Measurements from ENCODE around the gene LSM7. TPM values are rescaled to one million over a fixed set of nuclear protein-coding genes. Genes with fewer than 3 reads are reported as not detected.

The LSM7 gene
- total RNA-seq, 4 donors from 2014 or later = 70.0 to 109 (median 77.5) TPM

DNA sequence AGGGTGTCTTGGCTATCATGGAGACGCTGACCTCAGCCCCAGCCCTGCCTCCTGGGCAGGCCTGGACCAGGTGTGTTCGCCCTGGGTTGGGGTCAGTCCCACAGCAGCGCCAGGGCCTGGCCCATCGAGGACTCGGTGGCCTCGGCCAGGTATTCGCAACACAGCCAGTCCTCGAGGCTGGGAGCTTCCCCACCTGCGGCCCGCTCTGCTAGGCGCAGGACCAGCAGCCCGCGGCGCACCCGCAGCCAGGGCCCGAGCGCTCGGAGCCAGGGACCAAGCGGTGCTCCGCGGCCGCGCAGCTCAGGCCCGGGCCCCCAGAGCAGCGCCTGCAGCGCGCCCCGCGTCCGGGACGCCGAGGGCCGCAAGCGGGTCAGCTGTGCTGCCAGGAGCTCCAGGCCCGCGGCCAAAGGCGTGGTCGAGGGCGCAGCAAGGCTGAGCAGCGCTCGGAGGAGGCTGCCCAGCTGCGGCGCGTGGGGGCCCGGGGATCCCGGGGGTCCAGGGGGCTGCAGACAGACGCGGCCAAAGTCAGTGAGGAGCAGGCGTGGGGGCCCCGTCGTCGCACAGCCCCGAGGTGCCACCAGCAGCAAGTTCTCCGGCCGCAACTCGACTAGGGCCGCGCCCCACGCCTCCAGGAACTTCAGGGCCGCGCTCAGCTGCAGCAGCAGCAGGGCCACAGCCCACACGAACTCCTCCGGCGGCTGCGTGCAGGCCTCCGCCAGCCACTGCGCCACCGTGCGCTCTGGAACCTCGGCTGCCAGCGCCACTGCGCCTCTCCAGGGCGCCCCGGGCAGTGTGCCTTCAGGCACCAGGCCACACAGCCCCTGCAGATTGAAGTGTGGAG, 52.6 kb downstream of the LSM7 start:
- in situ Hi-C loops (cut with MboI; ENCODE audit: low sequenced_read_pairs in 4 of 4) (loop anchor here (5.0 to 25.0 kb wide), 2 partner anchors 39 to 111 kb away; partner anchors contain the start of genes PLEKHJ1 (in 1 of the 4) and SF3A2 (in 1 of the 4)), intact Hi-C loops (cut with DNase I; ENCODE audit: low total_unique reads) (loop anchor here (5.0 kb wide), 1 partner anchor 41 kb away; no protein-coding TSS in a partner anchor)
- peak in 1 of 2 donors; percentile 53 for DNase-seq
- H3K4me3 ChIP-seq = peak overlapping the region in 1 of 4 donors; percentile 9
- H3K27me3 ChIP-seq = no peaks in the 10 kb centered on the region
- TF ChIP-seq, protein P1, sequence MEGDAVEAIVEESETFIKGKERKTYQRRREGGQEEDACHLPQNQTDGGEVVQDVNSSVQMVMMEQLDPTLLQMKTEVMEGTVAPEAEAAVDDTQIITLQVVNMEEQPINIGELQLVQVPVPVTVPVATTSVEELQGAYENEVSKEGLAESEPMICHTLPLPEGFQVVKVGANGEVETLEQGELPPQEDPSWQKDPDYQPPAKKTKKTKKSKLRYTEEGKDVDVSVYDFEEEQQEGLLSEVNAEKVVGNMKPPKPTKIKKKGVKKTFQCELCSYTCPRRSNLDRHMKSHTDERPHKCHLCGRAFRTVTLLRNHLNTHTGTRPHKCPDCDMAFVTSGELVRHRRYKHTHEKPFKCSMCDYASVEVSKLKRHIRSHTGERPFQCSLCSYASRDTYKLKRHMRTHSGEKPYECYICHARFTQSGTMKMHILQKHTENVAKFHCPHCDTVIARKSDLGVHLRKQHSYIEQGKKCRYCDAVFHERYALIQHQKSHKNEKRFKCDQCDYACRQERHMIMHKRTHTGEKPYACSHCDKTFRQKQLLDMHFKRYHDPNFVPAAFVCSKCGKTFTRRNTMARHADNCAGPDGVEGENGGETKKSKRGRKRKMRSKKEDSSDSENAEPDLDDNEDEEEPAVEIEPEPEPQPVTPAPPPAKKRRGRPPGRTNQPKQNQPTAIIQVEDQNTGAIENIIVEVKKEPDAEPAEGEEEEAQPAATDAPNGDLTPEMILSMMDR (IDR thresholded peaks at IDR 0.05 in 4 of 5, conservative IDR thresholded peaks at IDR 0.05 in 1 of 5) = no peak
- TF ChIP-seq POLR2A (IDR thresholded peaks at IDR 0.05) = no peak
- peaks cover 0 to 19% of the 10 kb centered on the region in 2 donors for H3K36me3 ChIP-seq
- no peaks in the 10 kb centered on the region for H3K9me3 ChIP-seq
- no peak for ATAC-seq
- peaks cover 36 to 43% of the 10 kb centered on the region in 2 donors for H3K4me1 ChIP-seq
- peak overlapping the region; percentile 35 to 65 (median 54) for H3K27ac ChIP-seq

DNA sequence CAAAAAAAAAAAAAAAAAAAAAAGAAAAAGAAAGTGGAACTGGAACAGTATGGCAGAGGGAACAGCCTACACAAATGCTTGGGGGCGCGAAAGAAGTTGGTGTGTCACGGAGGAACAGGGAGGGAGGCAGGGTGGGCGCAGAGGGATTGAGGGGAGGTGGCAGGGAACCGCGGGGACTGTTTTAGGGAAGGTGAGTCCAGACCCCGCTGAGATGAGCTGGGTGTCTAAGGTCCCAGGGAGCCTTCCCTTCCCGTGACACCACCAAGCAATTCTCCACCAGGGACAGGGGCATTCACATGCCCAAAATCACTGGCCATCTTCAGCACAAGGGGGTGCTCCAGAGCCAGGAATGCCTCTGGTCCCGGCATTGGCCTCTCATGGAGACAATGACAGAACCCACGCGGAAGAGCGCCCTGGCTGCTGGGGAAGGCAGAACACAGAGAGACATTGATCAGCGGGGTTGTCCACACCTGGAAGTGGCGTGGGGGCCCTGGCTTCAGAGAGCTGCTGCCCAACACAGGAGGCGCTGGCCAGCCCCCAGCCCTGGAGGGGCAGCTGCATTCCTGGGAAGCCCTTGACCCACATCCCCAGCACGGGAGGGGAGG, 53.4 kb downstream of the LSM7 start:
- DNase-seq (peak in 1 of 2 donors; percentile 73), ATAC-seq (peak in 1 of 2 donors; percentile 28)
- Histone ChIP-seq H3K4me3 (no peak overlapping the region), H3K9me3 (no peaks in the 10 kb centered on the region), H3K4me1 (peaks cover 36 to 43% of the 10 kb centered on the region in 2 donors), H3K27ac (peak overlapping the region; percentile 35 to 65 (median 54)), H3K27me3 (no peaks in the 10 kb centered on the region), H3K36me3 (peaks cover 0 to 19% of the 10 kb centered on the region in 2 donors)
- in situ Hi-C loops (cut with MboI; ENCODE audit: low sequenced_read_pairs in 4 of 4) (loop anchor here (5.0 to 25.0 kb wide), 2 partner anchors 38 to 112 kb away; partner anchors contain the start of genes PLEKHJ1 (in 1 of the 4) and SF3A2 (in 1 of the 4)), intact Hi-C loops (cut with DNase I; ENCODE audit: low total_unique reads) (loop anchor here (5.0 kb wide), 3 partner anchors 42 to 117 kb away; partner anchors contain the start of genes LSM7 and SPPL2B)
- TF ChIP-seq, protein P1 (IDR thresholded peaks at IDR 0.05 in 4 of 5, conservative IDR thresholded peaks at IDR 0.05 in 1 of 5) = peak; percentile 44 to 68 (median 53)
- TF ChIP-seq POLR2A (IDR thresholded peaks at IDR 0.05) = no peak

DNA sequence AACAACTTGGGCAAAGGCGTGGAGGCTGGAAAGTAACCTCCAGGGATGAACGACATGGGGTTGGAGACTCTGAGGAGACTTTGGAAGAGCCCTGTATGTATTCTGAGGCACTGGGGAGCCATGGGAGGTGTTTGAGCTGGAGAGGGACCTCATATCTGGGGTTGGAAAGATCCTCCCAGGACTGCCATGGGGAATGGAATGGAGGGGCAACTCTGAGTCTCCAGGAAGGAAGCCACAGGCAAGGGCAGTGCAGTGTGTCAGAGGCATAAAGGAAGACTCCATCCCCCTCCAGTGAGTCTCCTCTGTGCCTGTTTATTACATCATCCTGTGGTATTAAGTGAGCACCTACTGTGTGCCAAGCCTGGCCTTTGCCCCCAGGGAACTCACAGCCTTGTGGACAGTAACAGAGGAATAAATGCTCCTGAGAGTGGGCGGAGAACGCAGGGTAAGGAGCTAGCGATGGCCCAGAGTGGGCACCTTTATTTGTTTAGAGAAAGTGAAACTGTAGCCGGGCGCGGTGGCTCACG, 54.1 kb downstream of the LSM7 start:
- no peaks in the 10 kb centered on the region for H3K27me3 ChIP-seq
- H3K4me3 ChIP-seq = peak overlapping the region in 1 of 4 donors; percentile 100
- H3K9me3 ChIP-seq = no peaks in the 10 kb centered on the region
- ATAC-seq (no peak), DNase-seq (no peak)
- peaks cover 0 to 19% of the 10 kb centered on the region in 2 donors for H3K36me3 ChIP-seq
- intact Hi-C loops (cut with DNase I; ENCODE audit: low total_unique reads) (loop anchor here (5.0 kb wide), 2 partner anchors 53 to 118 kb away; partner anchors contain the start of genes LSM7 and SPPL2B), in situ Hi-C loops (cut with MboI; ENCODE audit: low sequenced_read_pairs in 4 of 4) (no loop called here)
- H3K4me1 ChIP-seq = peaks cover 36 to 43% of the 10 kb centered on the region in 2 donors
- TF ChIP-seq POLR2A (IDR thresholded peaks at IDR 0.05) = no peak
- TF ChIP-seq, protein P1 (IDR thresholded peaks at IDR 0.05 in 4 of 5, conservative IDR thresholded peaks at IDR 0.05 in 1 of 5) = no peak
- peak overlapping the region; percentile 99 to 100 (median 100) for H3K27ac ChIP-seq

DNA sequence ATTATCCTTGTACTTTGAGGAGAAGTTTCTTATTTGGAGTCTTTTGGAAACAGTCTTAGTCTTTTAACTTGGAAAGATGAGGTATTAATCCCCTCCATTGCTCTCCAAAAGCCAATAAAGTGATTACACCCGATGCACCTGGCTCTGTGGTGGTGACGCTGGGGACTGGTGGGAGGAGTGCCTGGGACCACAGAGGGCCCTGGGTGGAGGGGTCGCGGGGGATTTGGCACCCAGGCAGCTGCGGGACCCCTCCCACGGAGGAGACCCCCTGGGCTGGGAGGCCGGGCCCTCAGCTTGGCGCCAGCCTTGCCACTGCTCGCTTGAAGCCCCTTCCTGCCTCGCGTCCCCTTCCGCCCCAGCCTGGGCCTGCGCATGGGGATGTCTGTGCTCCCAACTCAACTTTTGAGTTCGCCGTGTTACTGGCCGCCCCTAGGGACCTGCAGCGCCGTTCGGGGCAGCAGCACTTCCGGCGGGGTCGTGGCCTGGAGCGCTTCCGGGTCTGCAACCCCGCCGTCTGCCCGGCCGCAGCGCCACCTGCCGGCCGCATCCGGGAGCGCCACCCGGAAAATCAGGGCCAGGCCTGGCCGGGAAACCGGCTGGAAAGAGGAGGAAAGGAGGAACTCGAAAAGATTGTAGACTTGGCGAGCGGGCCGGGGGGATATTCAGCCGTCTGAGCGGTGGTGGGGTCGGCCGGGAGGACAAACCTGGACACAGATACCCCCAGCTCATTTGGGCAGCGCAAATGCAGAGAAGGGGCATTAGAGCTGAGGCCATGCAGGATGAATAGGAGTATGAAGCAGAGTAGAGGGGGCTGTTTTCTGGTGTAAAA, 54.8 kb downstream of the LSM7 start:
- intact Hi-C loops (cut with DNase I; ENCODE audit: low total_unique reads) = loop anchor here (1.0 to 5.0 kb wide), 4 partner anchors 37 to 119 kb away; partner anchors contain the start of genes DOT1L, LSM7, PLEKHJ1 and SF3A2
- TF ChIP-seq, protein P1 (IDR thresholded peaks at IDR 0.05 in 4 of 5, conservative IDR thresholded peaks at IDR 0.05 in 1 of 5) = peak; percentile 95 to 99 (median 99)
- peak in 1 of 2 donors; percentile 22 for TF ChIP-seq POLR2A (IDR thresholded peaks at IDR 0.05)
- Histone ChIP-seq H3K9me3 (no peaks in the 10 kb centered on the region), H3K27ac (peak overlapping the region; percentile 99 to 100 (median 100)), H3K4me1 (peaks cover 36 to 45% of the 10 kb centered on the region in 2 donors), H3K27me3 (no peaks in the 10 kb centered on the region), H3K4me3 (peak overlapping the region; percentile 35 to 100 (median 70)), H3K36me3 (peaks cover 0 to 19% of the 10 kb centered on the region in 2 donors)
- ATAC-seq = no peak
- in situ Hi-C loops (cut with MboI; ENCODE audit: low sequenced_read_pairs in 4 of 4) = no loop called here
- DNase-seq = peak in 1 of 2 donors; percentile 66
